ENCODE measurements around the gene PLEKHG4B. TPM values are rescaled to one million over a fixed set of nuclear protein-coding genes. Genes with fewer than 3 reads are reported as not detected.

The PLEKHG4B gene
- polyA plus RNA-seq, 1 experiment: 1.4 TPM

DNA sequence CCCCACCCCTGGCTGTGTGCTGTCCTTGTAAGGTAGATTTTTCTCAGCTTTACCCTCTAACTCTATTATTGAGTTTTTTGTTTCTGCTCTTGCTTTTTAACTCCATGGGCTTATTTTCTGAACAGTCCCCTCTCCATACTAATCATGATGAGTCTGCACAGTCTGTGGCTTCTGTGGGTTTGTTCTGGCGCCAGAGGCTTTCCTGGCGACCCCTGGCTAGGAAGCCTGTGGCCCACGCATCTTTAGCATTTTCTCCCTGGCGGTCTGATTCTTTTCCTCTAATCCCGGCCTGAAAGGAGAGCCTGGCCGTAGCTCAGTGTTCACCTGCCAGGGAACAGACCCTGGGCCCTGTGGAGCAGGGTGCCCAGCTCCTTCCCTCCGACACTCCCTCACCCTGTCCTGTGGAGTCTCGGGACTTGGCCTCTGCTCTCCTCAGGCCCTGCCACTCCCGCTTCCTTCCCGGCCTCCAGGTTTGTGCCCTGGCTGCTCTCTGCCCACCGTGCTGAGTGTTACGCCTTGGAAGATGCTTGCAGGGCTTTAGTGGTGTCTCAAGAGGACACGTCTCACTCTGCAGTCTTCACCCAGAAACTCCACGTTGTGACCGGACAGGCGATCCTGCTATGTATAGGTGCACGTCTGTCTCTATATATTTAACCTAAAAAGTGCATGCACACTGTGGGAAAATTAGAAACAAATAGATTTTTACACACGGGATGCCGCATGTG lies 67.6 kb downstream of the PLEKHG4B start:
- CTCF ChIA-PET: interaction anchor here (0.6 kb wide), 1 partner anchor 427 kb away, joined by 3 read pairs; no protein-coding TSS in a partner anchor

DNA sequence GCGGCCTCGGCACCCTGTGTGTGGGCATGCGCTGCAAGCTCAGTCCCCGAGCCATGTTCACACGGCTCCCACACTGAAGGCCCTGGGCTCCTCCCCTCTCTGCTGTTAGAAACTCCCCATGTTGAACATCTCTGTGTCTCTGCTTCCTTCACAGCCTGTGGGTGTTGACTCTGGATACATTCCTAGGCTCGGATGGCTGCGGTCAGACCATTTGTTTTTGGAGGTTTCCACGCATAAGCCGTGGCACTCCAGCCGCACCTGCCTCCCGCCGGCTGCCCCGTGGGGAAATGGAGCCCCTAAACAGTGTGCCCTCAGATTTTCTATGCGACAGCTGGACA lies 68.2 kb downstream of the PLEKHG4B start:
- POLR2A ChIA-PET: no interaction called here
- Histone ChIP-seq H3K27me3 (ENCODE audit: control insufficient read depth, insufficient read depth, low read length) (no peaks in the 10 kb centered on the region), H3K4me3 (ENCODE audit: low read depth, low read length) (no peak overlapping the region), H3K36me3 (ENCODE audit: control insufficient read depth, insufficient read depth, low read length) (no peaks in the 10 kb centered on the region)
- CTCF ChIA-PET: interaction anchor here (0.7 kb wide), 1 partner anchor 65 kb away, joined by 3 read pairs; no protein-coding TSS in a partner anchor
- DNase-seq (ENCODE audit: low read depth): no peak
- TF ChIP-seq, protein P1, sequence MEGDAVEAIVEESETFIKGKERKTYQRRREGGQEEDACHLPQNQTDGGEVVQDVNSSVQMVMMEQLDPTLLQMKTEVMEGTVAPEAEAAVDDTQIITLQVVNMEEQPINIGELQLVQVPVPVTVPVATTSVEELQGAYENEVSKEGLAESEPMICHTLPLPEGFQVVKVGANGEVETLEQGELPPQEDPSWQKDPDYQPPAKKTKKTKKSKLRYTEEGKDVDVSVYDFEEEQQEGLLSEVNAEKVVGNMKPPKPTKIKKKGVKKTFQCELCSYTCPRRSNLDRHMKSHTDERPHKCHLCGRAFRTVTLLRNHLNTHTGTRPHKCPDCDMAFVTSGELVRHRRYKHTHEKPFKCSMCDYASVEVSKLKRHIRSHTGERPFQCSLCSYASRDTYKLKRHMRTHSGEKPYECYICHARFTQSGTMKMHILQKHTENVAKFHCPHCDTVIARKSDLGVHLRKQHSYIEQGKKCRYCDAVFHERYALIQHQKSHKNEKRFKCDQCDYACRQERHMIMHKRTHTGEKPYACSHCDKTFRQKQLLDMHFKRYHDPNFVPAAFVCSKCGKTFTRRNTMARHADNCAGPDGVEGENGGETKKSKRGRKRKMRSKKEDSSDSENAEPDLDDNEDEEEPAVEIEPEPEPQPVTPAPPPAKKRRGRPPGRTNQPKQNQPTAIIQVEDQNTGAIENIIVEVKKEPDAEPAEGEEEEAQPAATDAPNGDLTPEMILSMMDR (IDR thresholded peaks at IDR 0.05; ENCODE audit: insufficient read depth, low read depth, low read length): no peak

More for the DNA sequence above, 67.6 kb downstream of the PLEKHG4B start:
- TF ChIP-seq, protein P1 (IDR thresholded peaks at IDR 0.05; ENCODE audit: insufficient read depth, low read depth, low read length): no peak
- no peak for DNase-seq (ENCODE audit: low read depth)
- Histone ChIP-seq H3K4me3 (ENCODE audit: low read depth, low read length) (no peak overlapping the region), H3K36me3 (ENCODE audit: control insufficient read depth, insufficient read depth, low read length) (no peaks in the 10 kb centered on the region), H3K27me3 (ENCODE audit: control insufficient read depth, insufficient read depth, low read length) (no peaks in the 10 kb centered on the region)
- POLR2A ChIA-PET: interaction anchor here (0.6 kb wide), 1 partner anchor 10 kb away, joined by 4 read pairs; no protein-coding TSS in a partner anchor

DNA sequence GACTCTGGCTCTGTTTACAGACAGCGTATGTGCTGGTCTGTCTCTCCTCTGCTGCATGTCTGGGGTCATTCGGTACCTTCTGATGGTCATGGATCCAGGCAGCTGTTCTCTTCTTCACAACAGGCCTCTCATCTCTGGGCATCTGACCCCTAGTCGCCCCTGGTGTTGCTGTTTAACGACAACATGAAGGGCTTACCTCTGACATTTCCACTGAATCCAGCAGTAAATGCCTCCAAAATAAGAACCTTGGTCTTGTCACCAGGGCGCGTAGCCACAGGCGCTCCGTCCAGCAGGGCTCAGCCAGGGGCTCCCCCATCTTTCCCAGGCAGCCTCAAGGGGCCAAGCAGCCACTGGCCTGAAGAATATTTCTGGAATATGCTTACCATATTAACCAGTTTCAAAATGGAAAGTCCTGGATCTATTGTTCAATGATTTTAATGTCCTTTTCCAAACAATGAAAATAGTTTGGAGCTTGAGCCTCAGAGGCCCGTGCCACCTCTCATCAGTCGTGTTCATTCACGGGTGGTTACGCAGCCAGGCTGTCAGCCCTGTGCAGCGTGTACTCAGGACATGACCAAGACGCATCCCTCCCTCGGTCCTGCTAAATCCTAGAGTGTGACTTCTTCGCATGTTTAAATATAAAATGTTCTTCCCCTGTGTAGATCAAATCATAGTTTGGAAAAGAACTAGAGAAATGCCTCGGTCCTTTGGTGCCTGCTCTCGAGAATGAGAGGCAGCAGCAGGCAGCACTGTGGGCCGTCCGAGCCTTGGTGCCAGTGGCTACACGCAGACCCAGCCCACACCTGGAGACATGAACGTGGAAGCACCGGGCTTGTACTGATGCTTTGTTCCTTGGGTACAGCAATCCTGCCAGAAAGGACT lies 69.2 kb downstream of the PLEKHG4B start:
- CTCF ChIA-PET: no interaction called here
- Histone ChIP-seq H3K27me3 (ENCODE audit: control insufficient read depth, insufficient read depth, low read length) (no peaks in the 10 kb centered on the region), H3K4me3 (ENCODE audit: low read depth, low read length) (no peak overlapping the region), H3K36me3 (ENCODE audit: control insufficient read depth, insufficient read depth, low read length) (no peaks in the 10 kb centered on the region)
- no peak for DNase-seq (ENCODE audit: low read depth)
- POLR2A ChIA-PET: no interaction called here
- TF ChIP-seq, protein P1 (IDR thresholded peaks at IDR 0.05; ENCODE audit: insufficient read depth, low read depth, low read length): no peak

DNA sequence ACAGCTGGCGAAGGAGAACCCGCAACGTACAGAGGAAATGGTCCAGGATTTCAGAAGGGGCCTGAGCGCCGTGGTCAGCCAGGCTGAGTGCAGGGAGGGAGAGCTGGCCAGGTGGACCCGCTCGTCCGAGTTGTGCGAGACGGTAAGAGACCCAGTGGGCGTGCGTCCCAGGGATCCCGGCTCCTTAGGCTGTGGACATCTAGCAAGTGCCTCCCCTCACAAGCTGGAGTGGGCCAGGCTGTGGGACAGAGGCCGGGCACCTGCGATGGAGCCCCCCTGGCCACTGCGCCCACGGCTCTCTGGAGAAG lies 69.8 kb downstream of the PLEKHG4B start:
- POLR2A ChIA-PET: no interaction called here
- H3K36me3 ChIP-seq (ENCODE audit: control insufficient read depth, insufficient read depth, low read length): no peaks in the 10 kb centered on the region
- H3K27me3 ChIP-seq (ENCODE audit: control insufficient read depth, insufficient read depth, low read length): no peaks in the 10 kb centered on the region
- CTCF ChIA-PET: interaction anchor here (1.2 kb wide), 1 partner anchor 27 kb away, joined by 3 read pairs; no protein-coding TSS in a partner anchor
- DNase-seq (ENCODE audit: low read depth): no peak
- TF ChIP-seq, protein P1 (IDR thresholded peaks at IDR 0.05; ENCODE audit: insufficient read depth, low read depth, low read length): no peak
- no peak overlapping the region for H3K4me3 ChIP-seq (ENCODE audit: low read depth, low read length)

DNA sequence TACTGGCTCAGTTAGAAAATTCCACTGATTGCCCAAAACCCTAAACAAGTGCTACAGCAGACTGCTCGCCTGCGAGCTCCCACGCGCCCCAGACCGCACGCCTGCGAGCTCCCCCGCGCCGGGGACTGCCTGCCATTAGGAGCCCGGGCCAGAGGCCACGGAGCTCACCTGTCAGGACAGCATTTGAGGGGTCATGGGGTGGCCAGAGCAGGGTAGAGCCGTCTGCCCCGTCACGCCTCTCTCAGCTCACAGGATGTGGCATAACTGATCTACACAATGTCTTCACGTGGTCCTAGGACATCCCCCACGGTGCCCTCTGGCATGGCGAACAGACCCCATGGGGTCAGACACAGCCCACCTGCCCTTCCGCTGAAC lies 70.2 kb downstream of the PLEKHG4B start:
- CTCF ChIA-PET: interaction anchor here (1.2 kb wide), 1 partner anchor 27 kb away, joined by 3 read pairs; no protein-coding TSS in a partner anchor

More for the DNA sequence above, 70.2 kb downstream of the PLEKHG4B start:
- TF ChIP-seq, protein P1 (IDR thresholded peaks at IDR 0.05; ENCODE audit: insufficient read depth, low read depth, low read length): no peak
- Histone ChIP-seq H3K4me3 (ENCODE audit: low read depth, low read length) (no peak overlapping the region), H3K36me3 (ENCODE audit: control insufficient read depth, insufficient read depth, low read length) (no peaks in the 10 kb centered on the region), H3K27me3 (ENCODE audit: control insufficient read depth, insufficient read depth, low read length) (no peaks in the 10 kb centered on the region)
- no peak for DNase-seq (ENCODE audit: low read depth)
- POLR2A ChIA-PET: no interaction called here
